Caki2 (cell line): ENCODE results near the gene COBL. TPM values are rescaled to one million over a fixed set of nuclear protein-coding genes. Genes with fewer than 3 reads are reported as not detected.

ENCODE experiments used
- DNase-seq: peaks from one replicate; pipeline ENCODE4 v3.0.0-alpha.2; 2015; ENCODE audit warnings: low read depth
- in situ Hi-C: cut with HindIII; loops from 2 replicates; pipeline ENCODE4 v1.10.0; 2016; ENCODE audit warnings: low sequenced_read_pairs, low pct_unique_long_range_greater_than_20kb, mixed read lengths
- total RNA-seq: library from RNA; depleted of rRNA; stranded (reverse); fragments of >200 nt; shearing (Covaris generic); gene quantifications from 2 replicates; pipeline ENCODE4 v1.2.3, GENCODE V29; 2014; ENCODE audit warnings: low replicate concordance

The COBL gene
- total RNA-seq, 1 experiment from 2014 or later = 1.3 TPM

- DNase-seq = no peak
- in situ Hi-C loops = no loop called here
Measured at GRCh38 chr7:51148216-51148615, 168.4 kb downstream of the COBL start.

GRCh38 chr7:51146816-51147586, 169.6 kb downstream of the COBL start:
- DNase-seq = no peak
- in situ Hi-C loops = no loop called here

- in situ Hi-C loops = no loop called here
- DNase-seq = no peak
Measured at GRCh38 chr7:51144178-51144577, 172.4 kb downstream of the COBL start.

- in situ Hi-C loops = no loop called here
- DNase-seq = no peak
Measured at GRCh38 chr7:51142741-51143385, 173.7 kb downstream of the COBL start.

GRCh38 chr7:51141451-51142003, 175.1 kb downstream of the COBL start:
- DNase-seq = peak; percentile 63
- in situ Hi-C loops = no loop called here

GRCh38 chr7:51140199-51141164, 176.1 kb downstream of the COBL start:
- no peak for DNase-seq
- in situ Hi-C loops = no loop called here

- in situ Hi-C loops = no loop called here
- peak; percentile 70 for DNase-seq
Measured at GRCh38 chr7:51139796-51140195, 176.8 kb downstream of the COBL start.

GRCh38 chr7:51138123-51139085, 178.2 kb downstream of the COBL start:
- in situ Hi-C loops = no loop called here
- DNase-seq = no peak

GRCh38 chr7:51135576-51135975, 181.0 kb downstream of the COBL start:
- in situ Hi-C loops = no loop called here
- DNase-seq = no peak

GRCh38 chr7:51134013-51134441, 182.6 kb downstream of the COBL start:
- no peak for DNase-seq
- in situ Hi-C loops = no loop called here

- in situ Hi-C loops = no loop called here
- no peak for DNase-seq
Measured at GRCh38 chr7:51132661-51133060, 183.9 kb downstream of the COBL start.

GRCh38 chr7:51129527-51130472, 186.8 kb downstream of the COBL start:
- in situ Hi-C loops = no loop called here
- no peak for DNase-seq

- no peak for DNase-seq
- in situ Hi-C loops = no loop called here
Measured at GRCh38 chr7:51128545-51129435, 187.8 kb downstream of the COBL start.

- in situ Hi-C loops = no loop called here
Measured at GRCh38 chr7:51127618-51127904, 189.0 kb downstream of the COBL start.

GRCh38 chr7:51126813-51127617, 189.6 kb downstream of the COBL start:
- no peak for DNase-seq
- in situ Hi-C loops = no loop called here

More at GRCh38 chr7:51127618-51127904, 189.0 kb downstream of the COBL start:
- DNase-seq = no peak
